Middle frontal gyrus (tissue), 1 donor: ENCODE measurements around the gene SPOCD1.

Experiments used
- DNase-seq: peaks from one replicate; pipeline ENCODE4 v3.0.0-alpha.2; 2015; ENCODE audit warnings: low spot score; ENCODE audit errors: extremely low spot score

The SPOCD1 gene

DNA sequence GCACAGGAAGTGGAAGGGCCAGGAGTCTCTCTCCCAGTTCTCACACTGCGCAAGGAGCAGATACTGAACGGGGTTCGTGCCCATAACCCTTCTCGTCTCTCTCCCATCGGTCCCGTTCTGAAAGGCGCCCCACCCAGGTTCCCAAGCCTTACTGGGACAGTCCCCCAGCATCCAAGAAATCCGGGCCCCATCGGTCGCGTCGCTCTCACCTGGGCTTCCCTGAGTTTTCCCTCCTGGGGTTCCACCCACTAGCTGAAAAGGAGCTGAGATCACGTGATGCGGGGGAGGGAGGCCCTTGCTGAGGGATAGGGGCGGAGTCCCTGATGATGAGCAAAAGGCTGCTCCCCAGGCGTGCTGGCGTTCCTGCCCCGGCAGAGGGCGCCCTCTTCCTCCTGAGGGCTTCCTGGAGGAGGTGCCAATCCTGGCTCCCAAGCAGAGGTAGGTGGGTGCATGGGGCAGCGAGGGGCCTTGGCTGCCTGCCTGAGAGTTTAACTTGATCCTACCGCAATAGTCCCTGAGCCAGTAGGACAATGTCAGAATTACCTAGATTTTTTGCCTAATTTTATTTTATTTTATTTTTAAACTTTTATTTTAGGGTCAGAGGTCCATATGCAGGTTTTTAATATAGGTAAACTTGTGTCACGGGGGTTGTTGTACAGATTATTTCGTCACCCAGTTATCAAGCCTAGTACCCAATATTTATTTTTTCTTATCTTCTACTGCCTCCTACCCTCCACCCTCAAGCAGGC is at the start of gene SPOCD1:
Gene SPOCD1 (minus strand): TSS at position 271 of the 749 bp plus-strand sequence. CDS start 689 bp downstream, outside the sequence.
- DNase-seq: no peak

DNA sequence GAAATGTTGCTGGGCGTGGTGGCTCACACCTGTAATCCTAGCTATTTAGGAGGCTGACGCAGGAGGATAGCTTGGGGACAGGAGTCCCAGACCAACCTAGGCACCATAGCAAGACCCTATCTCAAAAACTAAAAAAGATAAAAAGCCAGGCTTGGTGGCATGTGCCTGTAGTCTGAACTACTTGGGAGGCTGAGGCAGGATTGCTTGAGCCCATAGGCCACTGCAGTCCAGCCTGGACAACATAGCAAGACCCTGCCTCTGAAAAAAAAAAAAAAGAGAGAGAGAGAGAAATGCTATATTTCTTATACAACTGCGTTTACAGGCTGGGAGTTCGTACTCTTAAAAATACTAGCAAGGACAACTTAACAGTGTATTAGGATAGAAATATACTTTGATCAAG is 46.2 kb upstream of the SPOCD1 start:
- DNase-seq: no peak

DNA sequence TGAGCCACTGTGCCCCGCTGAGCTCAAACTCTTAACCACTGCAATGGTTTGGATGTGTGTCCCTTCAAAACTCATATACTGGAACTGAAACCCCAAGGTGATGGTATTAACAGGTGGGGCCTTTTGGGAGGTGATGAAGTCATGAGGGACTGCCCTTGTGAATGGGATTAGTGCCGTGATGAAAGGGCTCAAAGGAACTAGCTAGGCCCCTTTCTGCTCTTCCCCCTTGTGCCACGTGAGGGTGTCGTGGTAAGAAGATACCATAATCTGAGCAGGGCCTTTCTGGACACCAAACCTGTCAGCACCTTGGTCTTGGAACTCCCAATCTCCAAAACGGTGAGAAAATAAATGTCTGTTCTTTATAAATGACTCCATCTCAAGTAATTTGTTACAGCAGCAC is 45.5 kb upstream of the SPOCD1 start:
- no peak for DNase-seq

DNA sequence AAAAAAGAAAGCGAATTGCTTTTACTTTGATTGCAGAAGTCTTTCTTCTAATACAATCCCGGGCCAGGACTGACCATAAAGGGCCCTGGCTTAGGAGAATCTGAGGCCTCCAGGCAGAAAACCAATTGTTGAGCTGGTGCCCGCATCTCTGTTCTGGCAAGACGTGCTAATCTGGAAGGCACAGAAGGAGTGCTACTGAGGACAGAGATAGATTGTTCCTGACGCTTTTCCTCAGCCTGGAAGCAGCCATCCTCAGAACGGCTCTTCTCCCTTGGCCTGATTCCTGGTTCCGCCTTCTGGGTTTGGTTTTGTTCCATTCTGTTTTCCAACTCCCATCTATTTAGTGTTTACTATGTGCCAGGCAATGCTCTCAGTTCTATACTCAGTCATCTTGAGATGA is 44.8 kb upstream of the SPOCD1 start:
- DNase-seq: peak; percentile 9

DNA sequence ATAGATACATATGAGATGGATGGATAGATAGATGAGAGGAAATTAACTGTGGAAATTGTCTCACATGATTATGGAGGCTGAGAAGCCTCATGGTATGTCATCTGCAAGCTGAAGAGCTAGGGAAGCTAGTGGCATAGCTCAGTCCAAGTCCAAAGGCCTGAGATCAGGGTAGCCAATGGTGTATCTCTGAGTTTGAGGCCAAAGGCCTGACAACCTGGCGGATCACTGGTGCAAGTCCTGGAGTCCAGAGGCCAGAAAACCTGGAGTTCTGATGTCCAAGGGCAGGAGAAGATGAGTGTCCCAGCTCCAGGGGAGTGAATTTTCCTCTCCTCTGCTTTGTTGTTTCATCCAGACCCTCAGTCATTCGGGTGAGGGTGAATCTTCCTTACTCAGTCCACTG is 43.9 kb upstream of the SPOCD1 start:
- no peak for DNase-seq

DNA sequence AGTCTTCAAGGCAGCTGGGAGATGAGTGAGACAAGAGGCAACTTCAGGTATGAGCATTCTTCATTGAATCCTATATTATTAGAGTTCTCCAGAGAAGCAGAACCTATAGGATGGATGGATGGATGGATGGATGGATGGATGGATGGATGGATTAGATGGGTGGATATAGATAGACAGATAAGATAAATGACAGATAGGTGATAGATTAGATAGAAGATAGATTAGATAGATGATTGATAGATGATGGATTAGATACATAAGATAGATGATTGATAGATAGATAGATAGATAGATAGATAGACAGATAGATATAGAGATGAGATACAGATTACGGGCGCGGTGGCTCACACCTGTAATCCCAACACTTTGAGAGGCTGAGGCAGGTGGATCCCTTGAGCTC is 43.2 kb upstream of the SPOCD1 start:
- no peak for DNase-seq

DNA sequence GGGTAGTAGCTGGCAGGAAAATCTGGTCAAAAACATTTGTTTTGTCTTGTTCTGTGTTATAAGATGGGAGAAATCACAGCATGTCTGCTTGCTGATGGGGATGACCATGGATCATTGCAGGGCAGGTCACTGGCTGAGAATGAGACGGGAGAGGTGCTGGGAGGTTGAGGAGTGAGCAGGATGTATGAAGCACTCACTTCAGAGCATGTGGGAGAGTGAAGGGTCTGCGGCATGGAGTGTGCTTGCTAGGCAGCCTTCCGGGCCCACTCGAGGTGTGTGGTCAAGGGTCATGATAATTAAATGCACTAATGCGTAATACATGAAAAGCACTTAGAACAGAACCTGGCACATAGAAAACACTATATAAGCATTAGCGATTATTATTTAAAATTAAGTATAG is 42.0 kb upstream of the SPOCD1 start:
- DNase-seq: no peak

DNA sequence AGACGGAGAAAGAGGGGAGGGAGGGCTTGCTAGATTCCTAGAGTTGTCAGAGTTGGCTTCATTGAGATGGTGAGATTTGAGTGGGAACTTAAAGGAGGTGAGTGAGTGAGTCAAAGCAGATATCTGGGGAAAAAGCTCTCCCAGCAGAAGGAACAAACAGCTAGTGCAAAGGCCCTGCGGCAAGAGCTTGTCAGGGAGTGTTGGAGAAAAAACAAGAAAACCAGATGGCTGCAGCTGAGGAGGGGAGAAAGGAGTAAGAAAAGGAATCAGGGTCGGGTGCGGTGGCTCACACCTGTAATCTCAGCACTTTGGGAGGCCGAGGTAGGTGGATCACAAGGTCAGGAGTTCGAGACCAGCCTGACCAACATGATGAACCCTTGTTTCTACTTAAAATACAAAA is 40.3 kb upstream of the SPOCD1 start:
- DNase-seq: no peak

DNA sequence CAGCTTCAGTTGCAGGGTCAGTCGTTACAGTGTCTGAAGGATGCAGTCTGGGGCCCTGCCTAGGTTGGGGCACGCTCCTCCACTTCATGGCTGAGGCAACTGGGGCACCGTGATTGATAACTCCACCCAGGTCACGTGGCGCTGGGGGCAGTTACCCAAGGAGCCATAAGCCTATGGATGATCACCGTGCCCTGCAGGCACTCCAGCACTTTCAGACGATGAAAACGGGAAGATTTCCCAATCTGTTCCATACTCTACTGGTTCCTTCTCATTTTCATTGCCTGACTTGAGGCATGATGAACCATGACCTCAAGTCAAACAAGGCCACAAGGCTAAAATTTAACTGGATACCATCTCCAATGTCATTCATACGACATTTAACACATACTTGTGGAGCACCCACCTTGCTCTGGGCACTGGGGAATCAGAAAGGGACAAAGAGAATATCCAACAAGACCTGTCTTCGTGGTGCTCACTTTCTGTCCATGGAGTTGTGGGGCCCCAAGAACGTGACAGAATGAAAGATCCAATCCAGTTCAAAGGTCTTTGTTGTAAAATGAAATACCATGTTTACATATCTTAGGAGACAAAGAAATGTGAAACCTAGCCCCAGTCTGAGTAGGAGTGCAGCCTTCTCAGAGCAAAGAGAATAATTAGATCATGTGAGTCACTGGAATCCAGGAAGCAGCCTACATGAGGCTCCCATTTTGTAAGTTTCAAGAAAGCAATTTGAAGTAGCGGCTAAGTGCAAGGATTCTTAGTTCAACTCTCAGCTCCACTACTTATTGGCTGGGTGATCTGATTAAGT is 39.4 kb upstream of the SPOCD1 start:
- no peak for DNase-seq

DNA sequence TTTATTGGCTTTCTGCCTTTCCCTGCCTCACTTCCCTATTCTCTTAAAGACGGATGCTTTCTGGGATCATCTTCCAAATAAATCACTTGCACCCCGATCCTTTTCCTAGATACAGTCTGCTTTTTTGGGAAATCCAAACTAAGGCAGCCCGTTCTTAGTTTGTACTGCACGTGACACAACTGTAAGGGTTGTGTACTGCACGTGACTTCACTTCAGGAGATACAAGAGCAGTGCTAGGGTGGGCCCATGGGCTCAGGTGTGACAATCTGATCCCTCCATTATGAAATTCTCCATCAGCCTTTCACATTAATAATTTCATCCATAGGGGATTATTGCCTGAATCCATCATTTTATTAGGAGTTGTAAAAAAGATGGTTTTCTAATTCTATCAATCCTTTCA is 33.8 kb upstream of the SPOCD1 start:
- no peak for DNase-seq

DNA sequence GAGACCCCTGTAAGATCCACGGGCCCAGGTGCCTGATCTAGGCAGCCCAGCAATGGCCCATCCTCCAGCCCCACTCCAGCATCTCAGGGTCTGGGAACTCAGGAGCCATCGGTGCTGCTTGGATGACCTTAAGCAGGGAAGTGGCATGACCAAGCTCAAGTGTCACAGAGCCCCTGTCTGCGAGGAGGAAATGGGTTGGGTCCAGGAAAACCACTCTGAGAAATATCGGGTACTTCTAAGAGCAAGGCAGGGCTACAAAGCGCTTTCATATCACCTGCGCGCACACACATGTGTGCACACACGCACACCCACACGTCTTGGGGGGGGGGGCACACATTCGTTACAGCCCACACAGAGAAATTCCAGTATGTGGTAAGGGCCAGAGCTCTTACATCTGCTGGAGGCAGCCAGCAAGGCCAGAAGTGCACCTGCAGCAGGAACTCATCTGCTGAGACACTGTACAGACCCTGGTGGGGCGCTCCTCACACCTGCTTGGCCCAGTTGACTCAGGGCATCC is 32.6 kb upstream of the SPOCD1 start:
- DNase-seq: no peak

DNA sequence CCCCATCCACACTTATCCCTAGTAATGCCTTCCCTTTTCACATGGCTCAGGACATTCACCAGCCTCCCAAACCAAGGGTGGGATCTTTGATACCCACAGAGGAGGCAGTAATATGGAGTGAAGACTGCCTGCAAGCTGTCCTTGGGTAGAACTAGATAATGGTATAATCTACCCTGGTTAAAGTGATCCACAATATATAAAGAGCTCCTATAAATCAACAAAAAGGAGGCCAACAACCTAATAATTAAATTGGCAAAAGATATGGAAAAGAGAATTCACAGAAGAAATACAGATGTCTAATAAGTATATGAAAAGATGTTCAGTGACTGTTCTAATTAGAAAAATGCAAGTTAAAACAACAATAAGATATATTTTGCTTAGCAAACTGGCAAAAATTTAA is 30.7 kb upstream of the SPOCD1 start:
- DNase-seq: no peak

DNA sequence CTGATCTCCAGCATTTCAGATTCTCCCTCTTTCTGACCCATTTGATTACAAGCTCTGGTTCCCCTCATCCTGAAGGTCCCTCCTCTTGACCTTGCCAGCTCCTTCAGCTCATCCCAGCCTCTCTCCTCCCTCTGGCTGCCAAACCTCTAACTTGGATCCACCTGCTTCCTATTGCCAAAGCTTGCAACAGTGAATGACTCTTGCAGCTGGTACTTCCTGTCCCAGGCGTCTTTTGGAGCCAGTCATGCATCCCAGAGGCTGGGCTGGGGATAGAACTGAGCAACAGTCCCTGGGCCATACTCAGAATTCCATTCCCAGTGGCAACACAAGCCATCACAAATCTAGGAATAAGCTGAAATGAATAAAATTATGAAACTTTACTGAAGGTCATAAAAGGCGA is 27.7 kb upstream of the SPOCD1 start:
- DNase-seq: no peak

DNA sequence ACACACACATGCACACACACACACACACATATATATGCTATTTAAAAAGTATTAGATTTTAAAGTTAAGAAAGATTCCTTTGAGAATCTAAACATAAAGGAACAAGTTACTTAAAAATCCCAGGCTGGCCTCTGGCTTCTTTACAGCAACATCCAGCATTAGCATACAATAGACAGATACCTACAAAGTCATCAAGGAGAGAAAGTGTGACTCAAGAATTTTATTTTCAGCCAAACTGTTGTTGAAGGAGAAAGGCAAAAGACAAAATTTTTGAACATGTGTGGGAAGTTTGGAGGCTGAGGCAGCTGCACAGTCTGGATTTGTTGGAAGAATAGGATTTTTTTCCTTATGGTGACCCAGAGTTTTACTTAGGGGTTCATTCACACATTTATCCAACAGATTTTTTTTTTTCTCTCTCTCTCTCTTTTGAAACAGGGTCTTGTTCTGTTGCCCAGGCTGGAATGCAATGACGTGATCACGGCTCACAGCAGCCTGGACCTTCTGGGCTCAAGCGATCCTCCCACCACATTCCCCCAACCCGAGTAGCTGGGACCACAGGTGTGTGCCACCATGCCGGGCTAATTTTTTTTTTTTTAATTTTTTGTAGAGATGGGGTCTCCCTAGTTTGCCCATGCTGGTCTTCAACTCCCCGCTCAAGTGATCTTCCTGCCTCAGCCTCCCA is 24.0 kb upstream of the SPOCD1 start:
- DNase-seq: peak; percentile 42

DNA sequence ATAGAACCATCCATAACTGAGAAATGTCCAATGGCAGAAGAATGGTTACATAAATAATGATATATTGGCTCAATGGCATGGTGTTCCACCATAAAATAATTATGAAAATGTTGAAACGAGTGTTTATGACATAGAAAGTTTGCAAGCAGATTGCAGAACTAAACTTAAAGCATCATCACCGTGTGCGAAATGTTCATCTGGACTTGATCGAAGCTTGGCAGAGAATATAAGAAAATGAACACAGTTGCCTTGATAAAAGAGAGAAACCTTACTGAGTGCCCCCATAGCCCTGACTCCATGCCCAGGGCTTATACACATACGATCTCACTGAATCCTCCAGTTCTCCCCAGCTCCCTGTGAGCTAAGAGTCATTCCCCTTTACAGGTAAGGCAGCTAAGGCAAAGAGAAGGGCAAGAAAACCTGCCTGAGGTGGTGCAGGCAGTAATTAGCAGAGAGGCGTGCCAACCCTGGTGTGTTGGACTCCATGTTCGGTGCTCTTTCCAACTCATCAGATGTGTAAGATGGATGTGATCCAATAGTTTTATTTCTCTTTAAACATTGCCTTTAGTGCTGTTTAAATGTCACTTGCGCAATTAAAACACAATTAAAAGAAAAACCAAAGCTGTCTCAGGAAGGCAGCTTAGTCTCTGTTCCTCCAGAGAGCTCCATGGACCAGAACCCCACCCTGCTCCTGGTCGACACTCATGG is 21.8 kb upstream of the SPOCD1 start:
- no peak for DNase-seq

DNA sequence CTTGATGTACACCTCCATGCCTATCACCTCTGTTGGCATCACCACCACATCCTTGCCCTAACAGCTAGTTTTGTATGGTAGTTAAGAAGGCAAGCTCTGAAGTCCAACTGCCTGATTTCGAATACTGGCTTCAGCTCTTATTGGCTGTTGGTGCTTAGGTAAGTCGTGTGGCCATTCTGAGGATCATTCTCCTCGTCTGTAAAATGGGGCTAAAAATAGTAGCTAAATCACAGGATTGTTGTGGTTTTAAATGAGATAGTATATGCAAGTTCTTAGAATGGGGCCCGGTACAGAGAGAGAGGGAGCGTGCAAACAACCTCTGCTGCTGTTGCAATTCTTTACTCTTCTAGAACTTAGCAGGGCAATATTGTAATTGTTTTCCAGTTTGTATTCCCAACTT is 20.8 kb upstream of the SPOCD1 start:
- DNase-seq: no peak

DNA sequence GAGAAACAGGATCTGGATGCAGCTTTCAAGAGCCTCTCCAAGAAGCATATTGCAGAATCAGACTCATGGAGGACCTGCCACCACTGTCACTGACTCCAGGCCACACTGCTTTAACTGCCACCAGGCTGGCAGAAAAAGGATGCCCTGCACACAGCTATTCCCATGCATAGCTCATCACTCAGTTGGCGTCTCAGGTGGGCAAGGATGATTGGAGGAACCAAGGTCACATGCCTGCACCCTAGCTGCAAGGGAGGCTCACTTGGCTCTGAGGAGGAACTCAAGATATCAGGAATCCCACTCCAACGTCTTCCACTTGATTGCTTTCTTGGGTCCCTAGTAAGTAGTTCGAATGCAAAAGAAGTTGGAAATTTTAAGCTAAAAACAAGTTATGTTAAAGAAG is 19.6 kb upstream of the SPOCD1 start:
- DNase-seq: no peak

DNA sequence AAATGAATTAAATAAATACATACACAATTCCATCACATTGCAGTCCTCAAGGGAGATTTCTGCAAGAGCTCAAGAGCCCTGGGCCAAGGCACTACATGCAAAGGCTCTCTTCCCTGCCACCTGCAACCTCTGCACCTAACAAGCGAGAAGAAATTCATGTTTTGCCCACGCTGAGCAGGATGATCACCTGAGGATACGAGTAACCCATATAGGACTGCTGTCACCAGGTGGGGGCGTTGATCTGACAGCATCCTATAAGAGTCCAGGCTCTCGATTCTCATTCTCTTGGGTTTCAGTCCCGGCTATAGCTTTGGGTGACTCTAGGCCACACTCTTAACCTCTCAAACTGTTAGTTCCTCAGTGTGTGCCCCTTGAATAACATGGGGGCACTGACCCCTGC is 18.7 kb upstream of the SPOCD1 start:
- DNase-seq: no peak

DNA sequence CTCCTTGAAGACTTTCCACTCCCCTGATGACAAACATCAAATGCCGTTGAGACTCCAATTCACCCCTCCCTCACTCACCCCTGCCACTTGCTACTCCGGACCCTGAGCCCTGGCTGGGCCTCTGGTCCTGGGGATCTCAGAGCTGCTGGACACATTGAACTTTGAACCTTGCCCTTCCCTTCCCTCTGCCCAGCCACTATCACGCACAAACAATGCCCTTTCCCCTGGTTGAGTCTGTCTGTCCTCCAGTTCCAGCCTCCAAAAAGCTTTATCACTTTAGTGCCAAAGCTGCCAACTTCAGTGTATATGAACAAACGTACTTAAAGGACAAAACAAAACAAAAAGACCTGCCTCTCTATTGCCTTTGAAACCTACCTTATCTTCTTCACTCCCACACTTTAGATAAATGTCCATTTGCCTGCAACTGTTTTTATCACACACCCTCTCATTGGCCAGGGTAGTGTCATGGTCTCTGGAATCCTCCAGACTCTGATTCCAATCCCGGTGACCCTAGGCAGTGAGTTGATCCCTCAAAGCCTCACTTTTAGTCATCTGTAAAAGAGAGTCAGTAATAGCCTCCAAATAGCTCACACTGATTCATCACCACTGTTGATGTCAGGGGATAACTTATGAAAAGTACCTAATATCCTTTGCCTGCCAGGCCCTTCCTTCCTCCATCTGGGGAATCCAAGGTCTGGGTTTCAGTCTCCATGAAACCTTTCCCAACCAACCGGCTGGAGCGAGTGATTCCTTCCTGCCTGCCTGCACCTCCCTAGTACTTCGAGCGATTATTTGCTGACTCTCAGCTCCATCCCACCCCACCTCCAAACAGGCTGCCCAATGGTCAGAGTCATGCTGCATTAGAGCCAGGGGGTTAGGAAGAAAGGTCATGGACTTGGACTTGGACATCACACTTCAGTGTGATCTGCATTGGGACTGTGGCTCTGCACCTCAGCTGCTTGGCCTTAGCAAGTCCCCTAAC is 15.9 kb upstream of the SPOCD1 start:
- DNase-seq: no peak

DNA sequence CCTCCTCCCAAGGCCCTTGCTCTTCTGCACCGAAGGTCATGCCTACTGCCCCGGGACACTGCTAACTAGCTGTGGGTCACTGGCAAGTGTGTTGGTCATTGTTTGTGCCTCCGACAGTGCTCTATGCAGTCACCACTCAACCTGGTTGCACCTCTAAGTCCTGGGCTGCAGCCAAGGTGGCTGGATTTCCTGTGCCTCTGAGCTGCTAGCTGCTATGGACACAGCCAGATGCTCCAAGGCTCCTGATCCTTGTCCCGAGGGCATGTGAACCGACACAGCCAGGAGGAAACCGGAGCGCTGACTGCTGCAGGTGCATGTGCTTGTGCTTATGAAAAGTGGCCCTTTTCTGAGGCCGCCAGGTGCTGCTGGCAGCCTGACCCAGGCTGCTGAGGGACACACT is 14.7 kb upstream of the SPOCD1 start:
- DNase-seq: no peak
